Measurements from ENCODE around the gene MDN1. TPM values are rescaled to one million over a fixed set of nuclear protein-coding genes. Genes with fewer than 3 reads are reported as not detected.
A peak's percentile ranks its signal among the peaks of the same experiment; 100 is the strongest.

Gene MDN1
- total RNA-seq, 1 donor from 2014 or later, result 44.1 TPM

GRCh38 chr6:89711801-89712200, 107.8 kb downstream of the MDN1 start:
- no peak overlapping the region for H3K27ac Mint-ChIP-seq
- no peak for TF ChIP-seq CTCF (IDR thresholded peaks at IDR 0.05; ENCODE audit: unreplicated experiment)
- no peak for DNase-seq (ENCODE audit: low spot score, unreplicated experiment)
- peaks cover 33% of the 10 kb centered on the region for H3K36me3 Mint-ChIP-seq (ENCODE audit: insufficient read depth)
- H3K4me1 Mint-ChIP-seq (ENCODE audit: low read depth), result peaks cover 11% of the 10 kb centered on the region
- no peaks in the 10 kb centered on the region for H3K9me3 Mint-ChIP-seq (ENCODE audit: low read depth)
- H3K4me3 Mint-ChIP-seq (ENCODE audit: low read depth), result no peak overlapping the region
- no peaks in the 10 kb centered on the region for H3K27me3 Mint-ChIP-seq

- Mint-ChIP-seq H3K4me3 (ENCODE audit: low read depth) (no peak overlapping the region), H3K27me3 (no peaks in the 10 kb centered on the region), H3K27ac (peak overlapping the region; percentile 73), H3K4me1 (ENCODE audit: low read depth) (peaks cover 11% of the 10 kb centered on the region), H3K9me3 (ENCODE audit: low read depth) (no peaks in the 10 kb centered on the region), H3K36me3 (ENCODE audit: insufficient read depth) (peaks cover 23% of the 10 kb centered on the region)
- DNase-seq (ENCODE audit: low spot score, unreplicated experiment), result no peak
- TF ChIP-seq CTCF (IDR thresholded peaks at IDR 0.05; ENCODE audit: unreplicated experiment), result no peak
Measured at GRCh38 chr6:89708316-89708715, 111.3 kb downstream of the MDN1 start.

GRCh38 chr6:89707766-89708165, 111.8 kb downstream of the MDN1 start:
- Mint-ChIP-seq H3K36me3 (ENCODE audit: insufficient read depth) (peaks cover 23% of the 10 kb centered on the region), H3K4me1 (ENCODE audit: low read depth) (peaks cover 11% of the 10 kb centered on the region), H3K9me3 (ENCODE audit: low read depth) (no peaks in the 10 kb centered on the region), H3K4me3 (ENCODE audit: low read depth) (no peak overlapping the region), H3K27me3 (no peaks in the 10 kb centered on the region), H3K27ac (peak overlapping the region; percentile 73)
- TF ChIP-seq CTCF (IDR thresholded peaks at IDR 0.05; ENCODE audit: unreplicated experiment), result no peak
- no peak for DNase-seq (ENCODE audit: low spot score, unreplicated experiment)

GRCh38 chr6:89706121-89706520, 113.5 kb downstream of the MDN1 start:
- no peak for DNase-seq (ENCODE audit: low spot score, unreplicated experiment)
- H3K4me3 Mint-ChIP-seq (ENCODE audit: low read depth), result no peak overlapping the region
- TF ChIP-seq CTCF (IDR thresholded peaks at IDR 0.05; ENCODE audit: unreplicated experiment), result no peak
- peaks cover 23% of the 10 kb centered on the region for H3K36me3 Mint-ChIP-seq (ENCODE audit: insufficient read depth)
- H3K27ac Mint-ChIP-seq, result no peak overlapping the region
- H3K4me1 Mint-ChIP-seq (ENCODE audit: low read depth), result peaks cover 11% of the 10 kb centered on the region
- H3K9me3 Mint-ChIP-seq (ENCODE audit: low read depth), result no peaks in the 10 kb centered on the region
- H3K27me3 Mint-ChIP-seq, result no peaks in the 10 kb centered on the region

- no peaks in the 10 kb centered on the region for H3K27me3 Mint-ChIP-seq
- H3K27ac Mint-ChIP-seq, result no peak overlapping the region
- no peak for TF ChIP-seq CTCF (IDR thresholded peaks at IDR 0.05; ENCODE audit: unreplicated experiment)
- H3K36me3 Mint-ChIP-seq (ENCODE audit: insufficient read depth), result peaks cover 16% of the 10 kb centered on the region
- H3K9me3 Mint-ChIP-seq (ENCODE audit: low read depth), result no peaks in the 10 kb centered on the region
- H3K4me3 Mint-ChIP-seq (ENCODE audit: low read depth), result no peak overlapping the region
- DNase-seq (ENCODE audit: low spot score, unreplicated experiment), result no peak
- H3K4me1 Mint-ChIP-seq (ENCODE audit: low read depth), result peaks cover 4% of the 10 kb centered on the region
Measured at GRCh38 chr6:89703292-89703691, 116.3 kb downstream of the MDN1 start.

Measured in progenitor cell of endocrine pancreas (in vitro differentiated cells).